Activated CD4-positive, alpha-beta T cell treated with anti-CD3 and anti-CD28 coated beads for 36 hours (primary cell): ENCODE measurements around the gene FANK1. TPM values are rescaled to one million over a fixed set of nuclear protein-coding genes. Genes with fewer than 3 reads are reported as not detected.
"Not testable (repeated sequence)": the region's sequence is repeated elsewhere in the genome, so short reads cannot be mapped to it uniquely, and the experiment has no call there.

Experiments used
- ATAC-seq: fragments of 200-7000 bp; cut with Tn5 transposase; one replicate; pipeline ENCODE4 v1.10.0; 2021; ENCODE audit warnings: mild to moderate bottlenecking, moderate library complexity
- CTCF ChIA-PET: fragments of 350-600 bp; sonication (Branson Sonifier 250); formaldehyde crosslinking; loops from one replicate; lab custom pipeline; 2021; ENCODE audit warnings: antibody characterized with exemption; lab: Charles Lee
- POLR2A ChIA-PET: fragments of 350-600 bp; sonication (Branson Sonifier 250); formaldehyde crosslinking; loops from one replicate; lab custom pipeline; 2021; ENCODE audit warnings: antibody characterized with exemption, inconsistent platforms; lab: Charles Lee
- DNase-seq: peaks from one replicate; pipeline ENCODE4 v3.0.0-alpha.2; 2020
- H3K27ac Mint-ChIP-seq: one replicate; pipeline ENCODE4 v1.8.0; 2021; ENCODE audit warnings: mixed read lengths
- H3K27me3 Mint-ChIP-seq: one replicate; pipeline ENCODE4 v1.8.0; 2021; ENCODE audit warnings: mixed read lengths
- H3K36me3 Mint-ChIP-seq: one replicate; pipeline ENCODE4 v1.8.0; 2021; ENCODE audit warnings: low read depth, mixed read lengths
- H3K4me1 Mint-ChIP-seq: one replicate; pipeline ENCODE4 v1.8.0; 2021; ENCODE audit warnings: mixed read lengths
- H3K4me3 Mint-ChIP-seq: one replicate; pipeline ENCODE4 v1.8.0; 2021; ENCODE audit warnings: mild to moderate bottlenecking, moderate library complexity, mixed read lengths
- H3K9me3 Mint-ChIP-seq: one replicate; pipeline ENCODE4 v1.8.0; 2021; ENCODE audit warnings: low read depth, mixed read lengths
- intact Hi-C, 2 experiments: fragments of 100-400 bp; cut with DNase I in 1 of 2; cut with micrococcal nuclease in 1 of 2; formaldehyde crosslinking; loops; one replicate each; pipeline versions ENCODE4 v1.14.2 to v1.15.1; 2022 to 2024; cut with DNase I, micrococcal nuclease
- total RNA-seq, 2 experiments: library from RNA; stranded (reverse); gene quantifications; one replicate each; pipeline ENCODE4 v1.2.3, GENCODE V29; 2021

Gene FANK1, protein sequence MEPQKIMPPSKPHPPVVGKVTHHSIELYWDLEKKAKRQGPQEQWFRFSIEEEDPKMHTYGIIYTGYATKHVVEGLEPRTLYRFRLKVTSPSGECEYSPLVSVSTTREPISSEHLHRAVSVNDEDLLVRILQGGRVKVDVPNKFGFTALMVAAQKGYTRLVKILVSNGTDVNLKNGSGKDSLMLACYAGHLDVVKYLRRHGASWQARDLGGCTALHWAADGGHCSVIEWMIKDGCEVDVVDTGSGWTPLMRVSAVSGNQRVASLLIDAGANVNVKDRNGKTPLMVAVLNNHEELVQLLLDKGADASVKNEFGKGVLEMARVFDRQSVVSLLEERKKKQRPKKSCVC
- 1 to 10 TPM in 1 of 2 experiments, under 1 TPM in 1; 0.42 to 1.0 TPM for total RNA-seq

DNA sequence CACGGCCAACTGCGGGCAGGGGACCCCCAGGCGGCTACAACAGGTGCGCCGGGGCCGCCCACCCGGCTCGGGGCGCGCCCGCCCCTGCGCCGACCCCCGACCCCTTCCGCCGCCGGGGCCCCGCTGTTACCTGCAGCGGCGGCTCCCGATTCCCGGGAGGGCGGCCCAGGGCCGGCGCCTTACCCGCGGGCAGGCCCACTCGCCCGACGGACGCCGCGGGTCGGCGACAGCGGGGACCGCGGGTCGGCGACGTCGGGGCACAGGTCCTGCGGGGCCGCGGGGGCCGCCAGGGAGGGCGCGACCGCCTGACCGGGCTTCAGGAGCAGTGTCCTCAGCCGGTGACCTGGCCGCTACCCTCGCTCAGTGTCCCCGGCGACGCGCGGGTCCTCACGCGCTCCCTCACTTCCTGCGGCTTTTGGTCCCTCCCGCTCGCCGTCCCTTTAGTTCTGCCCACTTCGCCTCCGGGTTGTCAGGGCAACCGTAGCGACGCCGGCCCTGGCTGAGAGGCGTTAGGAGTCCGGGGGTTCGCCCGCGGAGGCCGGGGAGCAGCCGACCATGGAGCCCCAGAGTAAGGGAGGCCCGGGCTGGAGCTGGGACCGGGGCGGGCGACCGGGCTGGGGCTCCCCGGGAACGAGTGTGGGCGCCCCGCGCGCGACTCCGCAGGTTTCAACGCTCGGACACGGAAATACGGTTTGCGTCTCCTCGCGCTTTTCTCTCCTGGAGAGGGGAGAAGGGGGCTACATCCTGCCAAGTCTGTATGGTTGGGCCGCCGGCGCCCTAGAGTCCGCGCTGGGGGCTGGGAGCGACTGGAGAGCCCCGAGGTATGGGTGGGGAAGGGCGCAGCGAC lies at the start of gene FANK1:
FANK1 (plus strand) TSS at position 477 of the 847 bp plus-strand sequence; CDS start at position 556, 79 bp downstream.
- Mint-ChIP-seq H3K27me3 (peaks cover 18% of the 10 kb centered on the region), H3K4me3 (peak within 1 kb of the TSS; percentile 86), H3K27ac (peak within 1 kb of the TSS; percentile 89)
- CTCF ChIA-PET, H3K4me1 Mint-ChIP-seq, H3K36me3 Mint-ChIP-seq, POLR2A ChIA-PET, H3K9me3 Mint-ChIP-seq: not testable (repeated sequence)
- ATAC-seq (peak; percentile 86), DNase-seq (peak; percentile 90)
- intact Hi-C loops = loop anchor here in 1 of 2 experiments (1.0 to 5.0 kb wide), 4 partner anchors 73 to 1434 kb away; partner anchors contain the start of genes BCCIP, EDRF1, LHPP and UROS

DNA sequence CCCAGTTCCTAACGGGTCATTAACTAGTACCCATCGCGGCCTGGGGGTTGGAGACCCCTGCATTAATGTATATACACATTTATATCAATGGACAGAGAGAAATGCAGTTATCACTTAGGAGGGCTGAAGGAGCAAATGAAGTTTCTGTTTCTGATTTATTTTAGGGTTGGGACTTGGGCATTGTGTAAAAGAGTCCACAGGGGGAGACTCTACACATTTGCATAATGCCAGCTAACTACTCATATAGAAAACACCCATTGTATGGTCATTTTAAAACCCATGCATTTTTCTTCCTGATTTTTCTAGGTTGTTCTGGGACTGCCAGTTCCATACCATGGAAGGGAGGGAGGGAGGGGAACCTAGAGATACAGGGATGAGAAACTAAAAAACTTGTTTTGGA lies 49.5 kb upstream of the FANK1 start:
- no peak overlapping the region for H3K4me3 Mint-ChIP-seq
- DNase-seq (no peak), ATAC-seq (no peak)
- peaks cover 10% of the 10 kb centered on the region for H3K36me3 Mint-ChIP-seq
- no peaks in the 10 kb centered on the region for H3K27me3 Mint-ChIP-seq
- no peaks in the 10 kb centered on the region for H3K9me3 Mint-ChIP-seq
- POLR2A ChIA-PET = no interaction called here
- intact Hi-C loops = no loop called here
- CTCF ChIA-PET = no interaction called here
- no peaks in the 10 kb centered on the region for H3K4me1 Mint-ChIP-seq
- H3K27ac Mint-ChIP-seq = no peak overlapping the region

GRCh38 chr10:125848371-125848770 lies 48.0 kb upstream of the FANK1 start:
- intact Hi-C loops = no loop called here
- H3K36me3 Mint-ChIP-seq = peaks cover 19% of the 10 kb centered on the region
- POLR2A ChIA-PET = no interaction called here
- no peaks in the 10 kb centered on the region for H3K9me3 Mint-ChIP-seq
- no peaks in the 10 kb centered on the region for H3K27me3 Mint-ChIP-seq
- ATAC-seq (no peak), DNase-seq (no peak)
- no peak overlapping the region for H3K4me3 Mint-ChIP-seq
- CTCF ChIA-PET = no interaction called here
- no peak overlapping the region for H3K27ac Mint-ChIP-seq
- H3K4me1 Mint-ChIP-seq = no peaks in the 10 kb centered on the region

- H3K27ac Mint-ChIP-seq = no peak overlapping the region
- H3K36me3 Mint-ChIP-seq = peaks cover 22% of the 10 kb centered on the region
- CTCF ChIA-PET = no interaction called here
- ATAC-seq (no peak), DNase-seq (no peak)
- intact Hi-C loops = no loop called here
- H3K27me3 Mint-ChIP-seq = no peaks in the 10 kb centered on the region
- no peaks in the 10 kb centered on the region for H3K9me3 Mint-ChIP-seq
- H3K4me3 Mint-ChIP-seq = no peak overlapping the region
- POLR2A ChIA-PET = no interaction called here
- H3K4me1 Mint-ChIP-seq = no peaks in the 10 kb centered on the region
These were observed 47.5 kb upstream of the FANK1 start for GRCh38 chr10:125848857-125849256.

GRCh38 chr10:125849448-125849847 lies 46.9 kb upstream of the FANK1 start:
- Mint-ChIP-seq H3K27me3 (no peaks in the 10 kb centered on the region), H3K4me3 (no peak overlapping the region), H3K4me1 (no peaks in the 10 kb centered on the region), H3K9me3 (no peaks in the 10 kb centered on the region), H3K27ac (no peak overlapping the region), H3K36me3 (peaks cover 25% of the 10 kb centered on the region)
- ChIA-PET POLR2A (no interaction called here), CTCF (no interaction called here)
- DNase-seq (no peak), ATAC-seq (no peak)
- intact Hi-C loops = no loop called here

GRCh38 chr10:125850766-125851731 lies 45.3 kb upstream of the FANK1 start:
- intact Hi-C loops = no loop called here
- no peaks in the 10 kb centered on the region for H3K9me3 Mint-ChIP-seq
- no peak for DNase-seq
- peaks cover 27% of the 10 kb centered on the region for H3K36me3 Mint-ChIP-seq
- ChIA-PET POLR2A (no interaction called here), CTCF (interaction anchor here (0.7 kb wide), 1 partner anchor 689 kb away, joined by 3 read pairs; no protein-coding TSS in a partner anchor)
- no peak overlapping the region for H3K27ac Mint-ChIP-seq
- H3K4me1 Mint-ChIP-seq = no peaks in the 10 kb centered on the region
- H3K4me3 Mint-ChIP-seq = no peak overlapping the region
- no peak for ATAC-seq
- H3K27me3 Mint-ChIP-seq = no peaks in the 10 kb centered on the region

- ChIA-PET POLR2A (no interaction called here), CTCF (no interaction called here)
- H3K27ac Mint-ChIP-seq = no peak overlapping the region
- peaks cover 27% of the 10 kb centered on the region for H3K36me3 Mint-ChIP-seq
- H3K4me3 Mint-ChIP-seq = no peak overlapping the region
- no peaks in the 10 kb centered on the region for H3K9me3 Mint-ChIP-seq
- intact Hi-C loops = no loop called here
- H3K27me3 Mint-ChIP-seq = no peaks in the 10 kb centered on the region
- ATAC-seq (no peak), DNase-seq (no peak)
- no peaks in the 10 kb centered on the region for H3K4me1 Mint-ChIP-seq
These were observed 43.9 kb upstream of the FANK1 start for GRCh38 chr10:125852487-125852886.

- ChIA-PET POLR2A (no interaction called here), CTCF (interaction anchor here (0.6 to 0.7 kb wide), 4 partner anchors 30 to 136 kb away, joined by 3 read pairs; no protein-coding TSS in a partner anchor)
- Mint-ChIP-seq H3K4me3 (no peak overlapping the region), H3K9me3 (no peaks in the 10 kb centered on the region), H3K36me3 (peaks cover 15% of the 10 kb centered on the region), H3K27me3 (no peaks in the 10 kb centered on the region), H3K4me1 (no peaks in the 10 kb centered on the region), H3K27ac (no peak overlapping the region)
- intact Hi-C loops = no loop called here
- ATAC-seq = no peak
- DNase-seq = no peak
These were observed 39.1 kb upstream of the FANK1 start for GRCh38 chr10:125857185-125857760.

DNA sequence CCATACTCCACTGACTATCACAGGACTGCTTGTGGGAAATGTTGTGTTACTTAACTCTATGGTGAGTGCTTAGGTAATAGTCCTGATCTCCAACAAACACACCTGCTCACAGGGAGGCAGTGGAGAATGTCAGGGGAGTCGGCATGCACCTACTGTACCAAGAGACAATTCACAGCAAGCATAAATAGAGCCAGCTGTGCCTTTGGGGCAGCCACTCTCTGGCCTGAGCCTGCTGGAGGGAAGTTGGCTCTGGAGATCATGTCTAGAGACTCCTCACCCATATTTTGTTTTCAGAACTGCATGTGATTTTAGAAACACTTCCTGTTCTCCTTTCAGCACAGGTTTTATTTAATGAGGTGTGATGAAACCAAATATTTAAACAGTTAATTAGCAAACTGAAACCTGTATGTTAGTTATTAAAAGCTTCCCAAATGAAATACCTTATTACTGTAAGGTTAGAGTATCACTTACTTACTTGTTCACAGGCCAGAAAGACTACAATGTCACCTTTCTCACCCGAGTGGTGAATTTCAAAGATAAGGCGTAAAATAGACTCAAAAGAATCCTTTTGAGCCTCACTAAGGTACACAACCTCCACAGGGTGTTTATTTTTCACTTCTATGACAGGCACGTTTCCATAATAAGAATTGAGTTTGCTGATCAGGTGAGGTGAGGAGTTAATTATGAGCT lies 37.1 kb upstream of the FANK1 start:
- no peaks in the 10 kb centered on the region for H3K27me3 Mint-ChIP-seq
- no peak for DNase-seq
- H3K4me1 Mint-ChIP-seq = no peaks in the 10 kb centered on the region
- H3K36me3 Mint-ChIP-seq = peaks cover 4% of the 10 kb centered on the region
- no peak overlapping the region for H3K4me3 Mint-ChIP-seq
- H3K27ac Mint-ChIP-seq = no peak overlapping the region
- no peaks in the 10 kb centered on the region for H3K9me3 Mint-ChIP-seq
- POLR2A ChIA-PET = no interaction called here
- CTCF ChIA-PET = no interaction called here
- intact Hi-C loops = no loop called here
- no peak for ATAC-seq

DNA sequence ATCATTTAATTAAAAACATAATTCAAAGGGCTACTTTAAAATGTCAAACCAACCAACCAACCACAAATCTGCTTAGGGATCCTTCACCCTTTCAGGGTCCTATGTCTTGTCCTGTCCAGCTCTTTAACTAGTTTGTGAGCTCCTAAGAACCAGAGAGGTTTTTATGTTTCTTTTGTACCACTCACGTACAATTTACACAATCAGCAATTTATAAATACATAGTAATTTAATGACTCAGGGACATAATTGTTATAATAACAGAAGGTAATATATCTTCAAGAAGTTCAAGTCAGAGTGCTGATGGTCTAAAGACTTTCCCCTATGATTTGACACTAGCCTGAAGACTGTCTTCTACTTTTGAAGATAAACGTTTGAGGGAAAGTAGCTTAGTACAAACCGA lies 31.2 kb upstream of the FANK1 start:
- Mint-ChIP-seq H3K4me1 (no peaks in the 10 kb centered on the region), H3K27me3 (no peaks in the 10 kb centered on the region), H3K4me3 (no peak overlapping the region), H3K36me3 (no peaks in the 10 kb centered on the region), H3K27ac (no peak overlapping the region), H3K9me3 (no peaks in the 10 kb centered on the region)
- POLR2A ChIA-PET = interaction anchor here (0.6 kb wide), 1 partner anchor 14 kb away, joined by 3 read pairs; no protein-coding TSS in a partner anchor
- intact Hi-C loops = no loop called here
- DNase-seq (no peak), ATAC-seq (no peak)
- CTCF ChIA-PET = interaction anchor here (0.7 kb wide), 2 partner anchors 1203 to 1600 kb away, joined by 3 read pairs; no protein-coding TSS in a partner anchor
